GM19193 (cell line): ENCODE data around the gene JUP.

Experiments
- POLR2A ChIP-seq: IDR thresholded peaks from 4 replicates; pipeline ENCODE4 v1.6.1; 2011; ENCODE audit not compliant: insufficient read depth, insufficient read length; ENCODE audit errors: extremely low read depth

The JUP gene

DNA sequence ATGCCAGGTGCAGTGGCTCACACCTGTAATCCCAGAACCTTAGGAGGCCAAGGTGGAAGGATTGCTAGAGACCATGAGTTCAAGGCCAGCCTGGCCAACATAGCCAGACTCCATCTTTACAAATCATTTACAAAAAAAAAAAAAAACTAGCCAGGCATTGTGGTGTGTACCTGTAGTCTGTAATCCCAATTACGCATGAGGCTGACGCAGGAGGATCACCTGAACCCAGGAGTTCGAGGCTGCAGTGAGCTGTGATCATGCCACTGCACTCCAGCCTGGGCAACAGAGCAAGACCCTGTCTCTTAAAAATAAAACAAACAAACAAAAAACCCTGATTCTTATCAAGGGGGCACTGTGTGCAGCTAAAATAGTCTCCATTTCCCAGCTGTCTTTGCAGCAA lies 35.2 kb downstream of the JUP start:
- no peak for TF ChIP-seq POLR2A

DNA sequence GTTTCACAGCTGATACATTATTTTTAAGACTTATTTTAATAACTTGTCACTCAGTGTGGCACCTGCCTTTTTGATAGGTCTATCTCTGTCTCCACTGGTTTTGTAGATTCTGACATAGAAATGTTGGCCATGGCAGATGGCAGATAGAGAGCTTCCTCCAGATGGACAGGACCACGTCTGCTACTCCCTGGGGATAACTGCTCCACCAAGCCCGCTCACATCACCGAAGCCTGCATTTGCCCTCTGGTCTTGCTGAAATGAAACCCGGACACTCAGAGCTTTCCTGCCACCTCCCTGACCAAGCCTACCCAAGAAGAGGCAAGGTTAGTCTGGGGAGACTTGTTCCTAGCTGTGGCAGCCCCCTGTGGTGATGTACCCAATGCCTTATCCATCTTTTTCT lies 35.6 kb downstream of the JUP start:
- TF ChIP-seq POLR2A: no peak

- TF ChIP-seq POLR2A: no peak
These were observed 38.2 kb downstream of the JUP start for GRCh38 chr17:41748275-41748674.

GRCh38 chr17:41741709-41742108 lies 44.8 kb downstream of the JUP start:
- no peak for TF ChIP-seq POLR2A

DNA sequence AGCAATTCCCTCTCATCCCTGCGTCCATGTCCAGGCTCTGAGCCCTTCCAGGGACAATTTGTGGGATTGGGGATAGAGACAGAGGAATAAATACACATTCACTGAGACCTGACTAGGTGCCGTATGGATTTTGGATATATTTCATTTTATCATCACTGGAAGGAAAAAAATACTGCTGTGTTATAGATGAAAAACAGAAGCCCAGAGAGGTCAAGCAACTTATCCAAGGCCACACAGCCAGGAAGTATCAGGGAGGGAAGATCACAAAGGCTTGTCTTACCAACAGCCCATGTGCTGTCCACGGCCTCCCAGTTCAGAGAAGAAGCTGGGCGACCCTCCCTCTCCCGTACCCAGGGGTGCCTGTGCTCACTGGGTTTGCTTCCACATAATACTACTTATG lies 46.0 kb downstream of the JUP start:
- no peak for TF ChIP-seq POLR2A

- no peak for TF ChIP-seq POLR2A
These were observed 46.7 kb downstream of the JUP start for GRCh38 chr17:41739661-41740352.

- no peak for TF ChIP-seq POLR2A
These were observed 47.8 kb downstream of the JUP start for GRCh38 chr17:41738801-41739112.

- no peak for TF ChIP-seq POLR2A
These were observed 48.3 kb downstream of the JUP start for GRCh38 chr17:41738077-41738800.

- TF ChIP-seq POLR2A: no peak
These were observed 48.9 kb downstream of the JUP start for GRCh38 chr17:41737680-41738023.

DNA sequence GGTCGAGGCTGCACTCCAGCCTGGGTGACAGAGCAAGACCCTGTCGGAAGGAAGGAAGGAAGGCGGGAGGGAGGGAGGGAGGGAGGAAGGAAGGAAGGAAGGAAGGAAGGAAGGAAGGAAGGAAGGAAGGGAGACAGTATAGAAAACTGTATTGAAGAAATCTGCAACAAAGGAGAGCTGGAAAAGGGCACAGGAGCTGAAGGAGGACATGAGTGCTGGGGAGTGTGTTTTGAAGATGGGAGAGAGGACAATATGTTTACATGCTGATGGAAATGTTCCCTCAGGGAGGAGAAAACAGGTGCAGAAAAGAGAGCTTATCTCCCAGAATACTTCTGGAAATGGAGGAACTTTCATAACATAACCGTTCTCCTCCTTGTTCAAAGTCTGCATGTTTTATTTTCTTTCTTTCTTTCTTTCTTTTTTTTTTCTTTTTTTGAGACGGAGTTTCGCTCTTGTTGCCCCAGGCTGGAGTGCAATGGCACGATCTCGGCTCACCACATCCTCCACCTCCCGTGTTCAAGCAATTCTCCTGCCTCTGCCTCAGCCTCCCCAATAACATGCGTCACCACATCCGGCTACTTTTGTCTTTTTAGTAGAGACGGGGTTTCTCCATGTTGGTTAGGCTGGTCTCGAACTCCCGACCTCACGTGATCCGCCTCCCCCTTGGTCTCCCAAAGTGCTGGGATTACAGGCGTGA lies 49.4 kb downstream of the JUP start:
- no peak for TF ChIP-seq POLR2A

- TF ChIP-seq POLR2A: no peak
These were observed 50.8 kb downstream of the JUP start for GRCh38 chr17:41735744-41736143.

DNA sequence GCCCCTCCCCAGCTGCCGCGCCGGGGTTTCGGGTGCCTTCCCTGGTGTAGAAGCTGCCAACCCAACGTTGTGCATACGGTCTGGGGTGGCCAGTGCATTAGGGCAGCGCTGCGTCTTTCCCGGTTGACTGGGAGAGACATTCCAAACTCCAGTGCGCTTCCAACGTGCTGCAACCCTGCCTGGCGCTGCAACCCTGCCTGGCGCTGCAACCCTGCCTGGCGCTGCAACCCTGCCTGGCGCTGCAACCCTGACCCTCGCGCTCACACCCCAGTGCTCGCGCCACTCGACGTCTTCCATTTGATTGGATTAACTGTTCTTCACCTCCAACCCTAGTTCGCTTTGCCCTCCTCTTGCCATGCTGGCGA lies 51.6 kb downstream of the JUP start:
- no peak for TF ChIP-seq POLR2A

GRCh38 chr17:41734139-41734948 lies 52.2 kb downstream of the JUP start, which contains the start of gene HAP1:
TSS of gene HAP1 (minus strand) at chr17:41734643. CDS start at chr17:41734634, 9 bp downstream.
- TF ChIP-seq POLR2A: no peak

DNA sequence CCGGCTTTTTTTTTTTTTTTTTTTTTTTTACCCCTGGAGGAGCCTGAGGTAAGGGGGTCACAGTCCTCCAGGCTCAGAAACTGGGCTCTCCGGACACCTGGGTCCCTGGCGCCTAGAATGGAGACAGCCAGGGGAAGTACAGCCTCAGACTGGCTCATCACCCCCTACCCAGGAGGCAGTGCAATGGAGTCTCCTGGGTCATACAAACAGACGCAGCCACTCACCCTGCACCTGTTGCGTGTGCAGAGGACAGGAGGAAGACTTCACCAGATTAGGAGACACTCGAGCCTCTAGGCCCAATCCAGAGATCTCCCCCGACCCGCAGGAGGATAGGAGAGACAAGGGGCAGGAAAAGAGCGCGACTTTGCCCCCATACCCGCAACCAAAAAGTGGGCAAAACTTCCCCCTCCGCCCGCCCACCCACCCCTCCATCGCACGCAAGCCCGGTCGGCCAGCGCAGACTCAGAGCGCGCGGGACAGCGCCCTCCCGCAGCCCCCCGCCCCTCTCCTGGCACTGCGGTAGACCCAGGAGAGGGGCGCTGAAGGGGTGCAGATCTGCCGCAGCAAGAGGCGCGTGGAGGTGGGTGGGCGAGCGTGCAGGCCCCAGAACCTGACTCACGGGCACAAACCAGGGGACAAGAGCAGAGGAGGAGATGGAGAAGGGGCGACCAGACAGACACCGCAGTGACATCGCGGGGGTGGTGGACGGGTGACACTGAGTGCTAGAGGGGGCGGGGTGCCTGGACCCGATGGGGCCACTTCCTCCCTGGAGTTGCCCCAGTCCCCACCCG lies 53.0 kb downstream of the JUP start:
- no peak for TF ChIP-seq POLR2A

DNA sequence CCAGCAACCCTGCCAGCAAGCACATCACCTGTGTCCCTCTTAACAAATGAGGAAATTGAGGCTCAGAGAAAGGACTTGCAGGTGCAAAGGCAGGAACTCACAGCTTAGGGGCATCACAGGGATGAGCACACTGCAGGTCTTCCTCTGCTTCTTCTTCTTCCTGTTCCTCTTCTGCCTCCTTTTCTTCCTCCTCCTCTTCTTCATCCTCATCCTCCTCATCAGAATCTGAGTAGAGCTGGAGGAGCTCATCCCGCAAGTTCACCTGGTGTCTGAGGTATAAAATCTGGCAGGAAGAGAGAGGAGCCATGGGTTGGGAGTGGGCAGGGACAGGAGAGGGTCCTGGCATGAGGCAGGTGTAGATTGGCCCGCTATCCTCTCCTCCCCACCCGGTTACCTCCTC lies 54.7 kb downstream of the JUP start:
- TF ChIP-seq POLR2A: no peak

DNA sequence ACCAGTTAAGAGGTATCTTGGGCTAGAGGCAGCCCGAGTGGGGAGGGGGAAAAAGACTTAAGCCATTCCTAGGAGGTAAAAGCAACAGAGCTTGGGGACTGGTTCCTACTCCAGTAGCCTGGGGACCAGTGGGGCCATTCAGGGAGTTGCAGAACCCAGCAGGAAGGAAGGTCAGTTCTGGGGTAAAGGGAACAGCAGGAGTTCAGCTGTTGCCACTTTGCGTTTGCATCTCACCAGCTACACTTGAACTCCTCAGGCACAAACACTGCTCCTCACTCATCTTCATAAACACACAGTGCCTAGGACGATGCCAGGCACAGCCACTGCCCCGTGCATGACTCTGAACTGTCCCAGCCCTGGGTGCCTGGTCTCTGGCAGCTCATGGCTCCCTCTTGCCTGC lies 56.0 kb downstream of the JUP start:
- TF ChIP-seq POLR2A: no peak
